Inferior parietal cortex (tissue), 1 donor: ENCODE data around the gene ANO7.

Experiments
- DNase-seq: peaks from one replicate; pipeline ENCODE4 v3.0.0-alpha.2; 2016; ENCODE audit errors: extremely low spot score

ANO7 gene

GRCh38 chr2:241158546-241158900 is 30.0 kb upstream of the ANO7 start:
- DNase-seq, result no peak

GRCh38 chr2:241159116-241159515 is 29.4 kb upstream of the ANO7 start:
- no peak for DNase-seq

DNA sequence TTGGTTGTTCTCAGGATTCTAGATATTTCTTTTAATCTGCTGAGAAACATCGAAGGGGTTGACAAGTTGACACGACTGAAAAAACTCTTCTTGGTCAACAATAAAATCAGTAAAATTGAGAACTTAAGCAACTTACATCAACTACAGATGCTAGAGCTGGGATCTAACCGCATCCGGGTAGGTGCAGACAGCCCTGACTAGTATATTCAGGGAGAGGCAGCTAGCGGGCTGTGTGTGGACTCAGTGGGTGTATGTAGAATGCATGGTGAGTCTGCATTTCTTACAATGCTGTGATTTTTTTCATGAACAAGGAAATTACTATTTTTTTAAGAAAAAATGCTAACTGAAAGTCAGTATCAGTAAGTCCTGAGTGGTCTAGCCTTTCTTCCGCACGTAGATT is 28.2 kb upstream of the ANO7 start:
- no peak for DNase-seq

DNA sequence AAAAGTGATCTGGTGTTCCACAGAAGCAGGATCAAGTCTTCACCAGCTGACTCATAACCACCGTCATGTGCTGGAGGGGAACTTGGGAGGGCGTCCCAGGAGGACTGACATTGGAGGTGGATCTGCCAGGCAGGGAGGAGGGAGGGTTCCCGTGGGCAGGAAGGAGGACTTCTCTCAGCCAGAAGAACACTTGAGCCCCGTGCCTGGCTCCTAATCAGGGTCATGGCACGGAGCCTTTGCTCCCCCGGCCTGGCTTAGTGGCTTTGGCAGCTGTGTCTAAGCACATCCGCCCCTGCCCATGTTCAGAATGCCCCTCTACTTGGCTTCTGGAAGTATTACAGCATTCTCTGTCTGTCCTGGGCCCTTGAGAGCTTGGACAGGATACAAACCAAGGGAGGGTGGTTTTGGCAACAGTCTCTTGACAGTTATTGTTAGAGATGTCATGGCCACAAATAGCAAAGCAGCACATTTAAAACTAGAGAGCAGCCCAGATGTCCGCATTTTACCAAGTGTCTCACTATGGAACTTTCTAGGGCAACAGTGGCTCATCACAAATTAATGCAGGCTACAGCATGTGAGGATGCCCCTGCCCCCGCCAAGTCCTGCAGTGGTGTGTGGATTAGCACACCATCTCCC is 26.7 kb upstream of the ANO7 start:
- peak; percentile 53 for DNase-seq

DNA sequence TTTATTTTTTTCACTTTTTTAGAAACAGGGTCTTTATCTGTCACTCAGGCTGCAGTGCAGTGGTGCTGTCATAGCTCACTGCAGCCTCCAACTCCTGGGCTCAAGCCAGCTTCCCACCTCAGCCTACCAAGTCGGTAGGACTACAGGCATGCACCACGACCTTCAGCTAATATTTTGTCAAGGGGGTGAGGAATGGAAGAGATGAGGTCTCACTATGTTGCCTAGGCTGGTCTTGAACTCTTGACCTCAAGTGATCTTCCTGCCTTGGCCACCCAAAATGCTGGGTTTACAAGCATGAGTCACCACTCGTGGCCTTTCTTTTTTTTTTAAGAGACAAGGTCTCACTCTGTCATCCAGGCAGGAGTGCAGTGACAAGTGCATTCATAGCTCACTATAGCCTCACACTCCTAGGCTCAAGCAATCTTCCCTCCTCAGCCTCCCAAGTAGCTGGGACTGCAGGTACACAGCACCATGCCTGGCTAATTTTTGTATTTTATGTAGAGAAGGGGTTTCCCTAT is 24.8 kb upstream of the ANO7 start:
- no peak for DNase-seq

DNA sequence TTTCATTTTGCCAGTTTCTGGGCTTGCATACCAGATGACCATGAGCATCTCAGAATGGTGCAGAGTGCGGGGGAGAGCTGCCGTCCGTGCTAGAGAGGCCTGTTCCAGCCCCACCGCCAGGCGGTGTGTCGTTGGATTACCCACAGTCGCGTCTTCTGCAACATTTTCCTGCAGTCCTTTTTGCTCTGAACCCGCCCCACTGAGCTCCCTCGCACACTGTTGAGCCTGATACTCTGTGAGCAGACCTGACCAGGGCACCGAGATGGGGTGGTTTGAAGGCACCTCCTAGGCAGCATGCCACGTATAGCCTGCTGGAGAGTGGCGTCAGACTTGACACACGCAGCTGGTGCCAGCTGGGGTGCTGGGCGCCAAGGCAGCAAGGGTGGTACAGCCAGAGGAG is 20.1 kb upstream of the ANO7 start:
- DNase-seq, result no peak

- no peak for DNase-seq
These were observed 14.9 kb upstream of the ANO7 start for GRCh38 chr2:241173557-241173956.

DNA sequence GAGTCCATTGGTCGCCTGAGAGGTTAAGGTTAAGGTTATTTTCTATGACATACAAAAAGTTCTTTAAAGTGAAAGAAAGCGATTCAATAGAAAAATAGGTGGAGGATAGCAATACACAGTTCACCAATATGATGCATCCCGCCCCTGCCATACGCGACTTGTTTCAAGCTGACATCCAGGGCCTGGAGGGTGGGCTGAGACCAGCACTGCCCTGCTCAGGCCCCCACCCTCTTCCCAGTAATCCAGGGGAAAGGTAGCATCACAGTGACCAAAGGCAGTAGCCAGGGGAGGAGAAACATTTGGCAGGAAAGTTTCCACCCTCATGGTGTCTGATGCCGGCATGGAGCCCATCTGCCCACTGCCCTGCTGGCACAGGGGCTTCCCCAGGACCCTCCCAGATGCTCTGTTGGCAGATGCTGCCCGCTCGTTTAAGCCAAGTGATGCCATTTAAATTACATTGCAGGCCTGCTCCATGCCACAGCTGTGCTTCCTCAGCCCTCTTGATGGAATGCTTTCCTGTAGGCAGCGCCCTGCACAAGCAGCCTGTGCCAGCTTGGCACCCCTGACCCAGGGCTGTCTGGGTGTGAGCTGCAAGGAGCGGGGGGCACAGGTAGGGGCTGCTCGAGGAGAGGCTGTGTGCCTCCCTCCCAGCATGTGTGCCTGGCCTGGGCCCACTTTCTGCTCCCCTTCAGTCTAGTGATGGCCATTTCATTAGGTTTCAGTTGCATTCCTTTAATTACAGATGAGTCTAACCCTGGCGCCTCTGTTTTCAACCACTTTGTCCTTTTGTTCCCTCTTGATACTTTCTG is 10.7 kb upstream of the ANO7 start:
- DNase-seq, result no peak

- no peak for DNase-seq
These were observed 9.5 kb upstream of the ANO7 start for GRCh38 chr2:241178961-241179360.

DNA sequence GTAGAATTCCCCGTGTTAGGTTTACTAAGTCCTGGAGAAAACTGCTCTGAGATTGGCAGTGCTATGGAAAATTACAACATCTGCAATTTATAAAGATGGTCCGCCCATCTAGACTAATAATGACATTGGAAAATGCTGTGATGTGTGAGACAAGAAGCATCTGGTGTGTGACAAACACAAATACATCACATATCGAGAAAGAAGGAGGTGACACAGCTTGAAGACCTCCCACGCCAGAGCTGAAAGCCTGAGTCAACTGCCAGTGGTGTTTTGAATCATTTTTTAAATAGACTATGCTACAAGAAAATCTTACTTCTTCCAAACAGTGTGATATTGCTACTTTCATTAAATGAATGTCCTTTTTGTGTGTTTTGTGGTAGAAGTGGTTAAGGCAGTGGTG is 8.6 kb upstream of the ANO7 start:
- DNase-seq, result peak; percentile 29

DNA sequence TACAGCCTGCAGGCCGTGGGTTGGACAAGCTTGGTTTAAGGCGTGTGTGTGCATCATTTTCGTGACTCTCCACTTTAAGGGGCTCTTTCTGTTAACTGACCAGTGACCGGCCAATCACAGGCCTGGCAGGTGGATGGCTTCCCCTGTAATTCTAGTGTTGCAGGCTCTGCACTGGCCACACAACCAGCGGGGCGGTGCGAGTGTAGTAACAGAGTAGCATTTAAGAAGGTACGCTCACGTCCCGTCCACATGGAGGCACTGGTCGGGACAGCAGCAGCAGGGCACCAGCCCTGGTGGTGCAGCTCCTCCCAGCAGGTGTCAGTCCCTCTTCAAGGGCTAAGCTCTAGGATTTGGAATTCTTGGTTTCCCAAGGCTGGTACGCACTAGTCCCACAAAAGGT is 8.0 kb upstream of the ANO7 start:
- no peak for DNase-seq

GRCh38 chr2:241182126-241182525 is 6.4 kb upstream of the ANO7 start:
- no peak for DNase-seq

GRCh38 chr2:241182531-241183133 is 5.8 kb upstream of the ANO7 start:
- no peak for DNase-seq

- DNase-seq, result no peak
These were observed 5.3 kb upstream of the ANO7 start for GRCh38 chr2:241183221-241183620.

DNA sequence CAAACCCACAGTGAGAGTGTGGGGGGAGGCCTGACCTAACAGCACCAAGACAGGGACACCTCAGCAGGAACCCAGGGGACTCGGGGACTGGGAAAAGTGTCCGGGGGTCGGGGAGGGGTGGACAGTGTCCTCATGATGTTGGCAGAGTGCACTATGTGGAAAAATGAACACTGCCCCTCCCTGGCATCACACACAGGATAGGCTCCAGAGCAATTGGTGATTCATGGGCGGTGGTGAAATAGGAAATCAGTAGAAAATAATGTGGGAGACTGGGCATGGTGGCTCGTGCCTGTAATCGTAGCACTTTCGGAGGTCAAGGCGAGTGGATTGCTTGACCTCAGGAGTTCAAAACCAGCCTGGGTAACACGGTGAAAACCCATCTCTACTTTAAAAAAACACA is 3.6 kb upstream of the ANO7 start:
- no peak for DNase-seq

- no peak for DNase-seq
These were observed 2.5 kb upstream of the ANO7 start for GRCh38 chr2:241185961-241186360.

- DNase-seq, result no peak
These were observed 1.2 kb upstream of the ANO7 start for GRCh38 chr2:241187101-241187917.

- no peak for DNase-seq
These were observed 601 bp upstream of the ANO7 start for GRCh38 chr2:241187918-241188234.

DNA sequence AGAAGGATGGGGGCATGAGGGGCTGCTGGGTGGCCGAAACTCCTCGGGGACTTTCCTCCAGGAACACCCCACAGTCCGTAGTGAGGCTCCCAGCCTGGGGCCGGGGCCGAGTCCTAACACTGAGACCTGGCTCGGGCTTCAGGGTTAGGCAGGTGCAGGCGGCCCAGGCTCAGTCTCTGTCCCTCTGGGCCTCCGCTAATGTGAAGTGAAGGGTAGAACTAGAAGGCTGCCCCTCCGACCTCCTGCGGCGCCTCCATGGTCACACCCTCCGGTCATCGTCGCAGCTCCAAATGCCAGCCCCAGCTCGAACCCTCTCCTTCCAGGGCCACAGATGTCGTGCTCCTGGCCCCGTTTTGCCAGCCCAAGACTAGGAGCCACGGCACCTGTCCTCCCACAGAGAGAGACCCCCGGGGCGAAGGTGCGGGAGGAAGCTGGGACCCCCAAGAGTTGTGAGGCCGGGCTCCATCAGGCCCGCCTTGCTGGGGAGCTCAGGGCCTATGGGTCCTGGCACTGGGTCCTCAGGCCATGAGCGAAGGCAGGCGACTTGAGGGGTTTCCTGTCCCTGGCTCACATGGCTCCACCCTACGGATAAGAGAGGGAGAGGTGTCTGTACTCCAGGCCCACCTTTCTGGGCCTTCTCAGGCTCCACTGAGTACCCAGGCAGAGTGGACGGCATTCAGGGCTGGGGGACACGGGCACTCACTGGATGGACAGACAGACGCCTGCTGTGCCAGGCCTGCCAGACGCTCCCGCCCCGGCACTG is 797 bp downstream of the ANO7 start:
- no peak for DNase-seq

DNA sequence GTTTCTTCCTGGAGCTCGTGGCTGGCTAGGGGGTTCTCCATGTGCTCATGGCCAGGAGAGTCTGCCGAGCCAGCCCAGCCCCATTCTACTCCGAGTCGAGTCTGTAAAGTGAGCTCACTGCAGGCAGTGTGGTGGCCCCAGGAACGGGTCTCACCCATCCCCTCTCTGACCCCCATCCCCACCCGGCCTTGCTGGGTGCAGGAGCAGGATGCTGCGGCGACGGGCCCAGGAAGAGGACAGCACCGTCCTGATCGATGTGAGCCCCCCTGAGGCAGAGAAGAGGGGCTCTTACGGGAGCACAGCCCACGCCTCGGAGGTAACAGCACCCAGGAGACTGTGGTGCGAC is 1.4 kb downstream of the ANO7 start:
- no peak for DNase-seq

- no peak for DNase-seq
These were observed 2.0 kb downstream of the ANO7 start for GRCh38 chr2:241190291-241190981.
